Keratinocyte (primary cell): ENCODE results near the gene ANKRD60. TPM values are rescaled to one million over a fixed set of nuclear protein-coding genes. Genes with fewer than 3 reads are reported as not detected.

Experiments
- DNase-seq: peaks from one replicate; pipeline ENCODE4 v3.0.0-alpha.2; 2011; ENCODE audit warnings: low read depth, missing footprints, low spot score
- FAIRE-seq: peaks from 2 replicates; lab custom pipeline; 2011; peaks lifted over from hg19 to GRCh38; lab: Jason Lieb, UNC
- H2AFZ ChIP-seq: 2 replicates; pipeline ENCODE4 v1.6.0; 2012; ENCODE audit warnings: low read length, control low read depth, inconsistent platforms; ENCODE audit not compliant: control insufficient read depth
- H3K27ac ChIP-seq: 2 replicates; pipeline ENCODE4 v1.5.1; 2011; ENCODE audit warnings: low read length; ENCODE audit not compliant: control insufficient read depth, insufficient read depth
- H3K27me3 ChIP-seq: 3 replicates; pipeline ENCODE4 v1.6.0; 2011; ENCODE audit warnings: low read length; ENCODE audit not compliant: control insufficient read depth, insufficient read depth; ENCODE audit errors: extremely low read depth
- H3K36me3 ChIP-seq, 2 experiments: 2 replicates in 1 of 2; 3 replicates in 1 of 2; pipeline ENCODE4 v1.5.1; 2011; ENCODE audit warnings: low read length in 2 of 2, mild to moderate bottlenecking in 1 of 2; ENCODE audit not compliant: control insufficient read depth in 2 of 2, insufficient read depth in 2 of 2; ENCODE audit errors: extremely low read depth in 1 of 2
- H3K4me1 ChIP-seq: 3 replicates; pipeline ENCODE4 v1.5.1; 2011; ENCODE audit warnings: low read length; ENCODE audit not compliant: control insufficient read depth, insufficient read depth; ENCODE audit errors: extremely low read depth
- H3K4me2 ChIP-seq: 3 replicates; pipeline ENCODE4 v1.6.0; 2011; ENCODE audit warnings: low read depth, low read length; ENCODE audit not compliant: control insufficient read depth, insufficient read depth; ENCODE audit errors: extremely low read depth
- H3K4me3 ChIP-seq, 3 experiments: fragments of 200-600 bp in 1 of 3; sonication (generic) in 1 of 3; 2 replicates in 2 of 3; 3 replicates in 1 of 3; pipeline ENCODE4 v1.5.1; 2011 to 2016; ENCODE audit warnings: low read length in 3 of 3, mild to moderate bottlenecking in 3 of 3, control low read depth in 2 of 3, inconsistent platforms in 1 of 3, low read depth in 1 of 3, mixed read lengths in 1 of 3, mixed run types in 1 of 3, moderate library complexity in 1 of 3; ENCODE audit not compliant: control insufficient read depth in 2 of 3, insufficient read depth in 2 of 3; ENCODE audit errors: extremely low read depth in 1 of 3
- H3K79me2 ChIP-seq: 2 replicates; pipeline ENCODE4 v1.6.0; 2012; ENCODE audit warnings: low read length; ENCODE audit not compliant: control insufficient read depth, insufficient read depth
- H3K9ac ChIP-seq: 3 replicates; pipeline ENCODE4 v1.6.0; 2011; ENCODE audit warnings: low read length; ENCODE audit not compliant: control insufficient read depth, insufficient read depth; ENCODE audit errors: extremely low read depth
- H3K9me1 ChIP-seq: 3 replicates; pipeline ENCODE4 v1.6.0; 2011; ENCODE audit warnings: low read length; ENCODE audit not compliant: control insufficient read depth, insufficient read depth; ENCODE audit errors: extremely low read depth
- H3K9me3 ChIP-seq: 2 replicates; pipeline ENCODE4 v1.5.1; 2012; ENCODE audit warnings: low read depth, low read length; ENCODE audit not compliant: control insufficient read depth
- H4K20me1 ChIP-seq: 3 replicates; pipeline ENCODE4 v1.6.0; 2011; ENCODE audit warnings: low read length; ENCODE audit not compliant: control insufficient read depth, insufficient read depth; ENCODE audit errors: extremely low read depth
- EZH2 ChIP-seq: IDR thresholded peaks from one replicate; pipeline ENCODE4 v1.6.1; 2012; ENCODE audit warnings: inconsistent platforms, mild to moderate bottlenecking, low read length, moderate library complexity
- dilution Hi-C: fragments of 300-500 bp; cut with MboI; formaldehyde crosslinking; loops from one replicate; pipeline ENCODE4 v1.7.0; 2020; ENCODE audit warnings: low sequenced_read_pairs; ENCODE audit not compliant: extremely low pct_ligation_motif_present
- polyA plus RNA-seq, 5 experiments: library from polyadenylated mRNA; depleted of rRNA in 3 of 5; stranded (reverse) in 3 of 5; stranded (forward) in 1 of 5; unstranded in 1 of 5; fragments of >200 nt; gene quantifications; 1 replicate in 1 of 5; 2 replicates in 3 of 5; 3 replicates in 1 of 5; pipeline versions ENCODE4 v1.2.1 to v1.2.3, GENCODE V29; 2011 to 2012; ENCODE audit warnings: missing spikeins in 2 of 5, low read depth in 1 of 5, low replicate concordance in 1 of 5
- TF ChIP-seq, protein P1 (sequence below), 3 experiments: IDR thresholded peaks in 1 of 3; conservative IDR thresholded peaks in 1 of 3; optimal IDR thresholded peaks in 1 of 3; 2 replicates in 2 of 3; 3 replicates in 1 of 3; pipeline versions ENCODE3 to v1.5.1; 2011; ENCODE audit warnings: low read length in 3 of 3, mild to moderate bottlenecking in 3 of 3, moderate library complexity in 2 of 3, control low read depth in 1 of 3, inconsistent platforms in 1 of 3; ENCODE audit not compliant: insufficient read depth in 2 of 3; ENCODE audit errors: extremely low read depth in 1 of 3

ANKRD60 gene
- polyA plus RNA-seq, 1 donor (not counting 4 experiments of a cell fraction or from before 2014, with no cell fraction given), result not detected

DNA sequence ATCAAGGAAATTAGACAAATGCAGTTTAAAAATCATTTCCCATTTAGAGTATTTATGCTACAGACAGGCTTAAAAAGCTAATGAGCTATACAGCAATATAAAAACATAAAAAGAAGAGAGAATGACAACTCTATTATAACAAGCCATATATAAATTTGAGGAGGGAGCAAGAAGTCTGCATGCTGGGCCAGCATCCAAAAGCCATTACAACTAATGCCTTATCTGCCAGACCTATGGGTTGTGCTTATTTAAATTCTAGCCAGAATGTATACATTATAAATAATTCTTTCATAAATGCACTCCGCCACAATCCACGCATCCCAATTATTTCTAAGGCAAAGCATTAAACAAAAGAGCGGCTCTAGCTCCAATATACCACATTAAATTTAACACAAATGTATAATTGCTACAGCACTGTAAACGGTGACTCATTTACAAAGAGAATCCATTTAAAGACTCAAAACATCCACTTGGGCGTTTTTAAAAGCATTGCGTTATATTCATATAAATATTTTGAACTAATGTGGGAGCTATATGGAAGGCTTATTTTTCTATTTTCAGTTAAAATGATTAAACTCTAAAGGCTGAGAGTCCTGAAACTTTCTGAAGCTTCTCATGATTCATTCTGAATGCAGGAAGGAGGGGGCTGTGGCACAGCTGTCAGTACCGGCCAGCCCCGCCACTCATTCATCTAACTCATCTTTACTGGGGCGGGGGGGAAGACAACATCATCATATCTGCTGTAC is 43.3 kb upstream of the ANKRD60 start:
- Histone ChIP-seq H3K4me2 (no peak overlapping the region), H3K27ac (no peak overlapping the region), H4K20me1 (no peaks in the 10 kb centered on the region), H3K9ac (no peak overlapping the region), H3K9me3 (no peaks in the 10 kb centered on the region), H3K4me3 (no peak overlapping the region), H3K27me3 (no peaks in the 10 kb centered on the region), H3K79me2 (peaks cover 23% of the 10 kb centered on the region), H3K36me3 (peaks cover 9 to 14% of the 10 kb centered on the region in 2 experiments), H3K9me1 (no peaks in the 10 kb centered on the region), H3K4me1 (no peaks in the 10 kb centered on the region), H2AFZ (no peak overlapping the region)
- dilution Hi-C loops, result no loop called here
- FAIRE-seq, result no peak
- TF ChIP-seq, protein P1, sequence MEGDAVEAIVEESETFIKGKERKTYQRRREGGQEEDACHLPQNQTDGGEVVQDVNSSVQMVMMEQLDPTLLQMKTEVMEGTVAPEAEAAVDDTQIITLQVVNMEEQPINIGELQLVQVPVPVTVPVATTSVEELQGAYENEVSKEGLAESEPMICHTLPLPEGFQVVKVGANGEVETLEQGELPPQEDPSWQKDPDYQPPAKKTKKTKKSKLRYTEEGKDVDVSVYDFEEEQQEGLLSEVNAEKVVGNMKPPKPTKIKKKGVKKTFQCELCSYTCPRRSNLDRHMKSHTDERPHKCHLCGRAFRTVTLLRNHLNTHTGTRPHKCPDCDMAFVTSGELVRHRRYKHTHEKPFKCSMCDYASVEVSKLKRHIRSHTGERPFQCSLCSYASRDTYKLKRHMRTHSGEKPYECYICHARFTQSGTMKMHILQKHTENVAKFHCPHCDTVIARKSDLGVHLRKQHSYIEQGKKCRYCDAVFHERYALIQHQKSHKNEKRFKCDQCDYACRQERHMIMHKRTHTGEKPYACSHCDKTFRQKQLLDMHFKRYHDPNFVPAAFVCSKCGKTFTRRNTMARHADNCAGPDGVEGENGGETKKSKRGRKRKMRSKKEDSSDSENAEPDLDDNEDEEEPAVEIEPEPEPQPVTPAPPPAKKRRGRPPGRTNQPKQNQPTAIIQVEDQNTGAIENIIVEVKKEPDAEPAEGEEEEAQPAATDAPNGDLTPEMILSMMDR (optimal IDR thresholded peaks at IDR 0.05 in 1 of 3, IDR thresholded peaks at IDR 0.05 in 1 of 3, conservative IDR thresholded peaks at IDR 0.05 in 1 of 3; ENCODE audit: extremely low read depth in 1 of 3, insufficient read depth in 2 of 3, low read length in 3 of 3), result no peak
- TF ChIP-seq EZH2, result no peak
- DNase-seq, result no peak

DNA sequence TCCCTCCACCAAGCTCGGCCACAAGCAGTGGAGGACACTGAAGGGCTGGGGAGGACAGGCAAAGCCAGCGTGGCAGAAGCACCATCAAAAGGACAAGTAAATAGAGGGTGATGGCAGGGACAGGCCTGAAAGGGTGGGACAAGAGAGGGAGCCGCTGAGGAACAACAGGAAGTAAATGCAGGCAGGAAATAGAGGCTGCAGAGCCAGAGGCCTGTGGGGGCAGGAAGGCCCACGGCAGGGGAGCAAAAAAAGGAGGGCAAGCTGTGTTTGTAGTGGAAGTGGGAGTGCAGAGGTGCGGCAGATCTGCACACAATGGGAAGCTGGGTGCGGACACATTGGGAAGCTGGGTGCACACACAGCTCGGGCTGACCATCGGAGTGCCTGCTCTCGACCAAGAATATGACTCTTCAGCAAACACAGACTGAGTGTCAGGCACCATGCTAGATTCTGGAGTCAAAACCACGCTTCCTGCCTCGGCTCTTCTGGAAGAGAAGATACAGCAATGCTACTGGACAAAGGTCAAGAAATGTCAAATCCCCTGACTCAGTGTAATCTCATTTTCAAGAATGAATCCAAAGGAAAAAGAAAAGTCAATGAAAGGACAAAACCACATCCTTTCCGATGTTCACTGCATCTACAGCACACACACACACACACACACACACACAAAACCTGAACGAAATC is 40.6 kb upstream of the ANKRD60 start:
- TF ChIP-seq, protein P1 (optimal IDR thresholded peaks at IDR 0.05 in 1 of 3, IDR thresholded peaks at IDR 0.05 in 1 of 3, conservative IDR thresholded peaks at IDR 0.05 in 1 of 3; ENCODE audit: extremely low read depth in 1 of 3, insufficient read depth in 2 of 3, low read length in 3 of 3), result no peak
- TF ChIP-seq EZH2, result no peak
- H3K27ac ChIP-seq, result no peak overlapping the region
- peaks cover 16 to 22% of the 10 kb centered on the region in 2 experiments for H3K36me3 ChIP-seq
- no peaks in the 10 kb centered on the region for H3K9me3 ChIP-seq
- no peak overlapping the region for H3K4me2 ChIP-seq
- no peaks in the 10 kb centered on the region for H4K20me1 ChIP-seq
- no peak overlapping the region for H2AFZ ChIP-seq
- peaks cover 4% of the 10 kb centered on the region for H3K79me2 ChIP-seq
- H3K9ac ChIP-seq, result no peak overlapping the region
- no peak for DNase-seq
- no peak for FAIRE-seq
- H3K4me3 ChIP-seq, result no peak overlapping the region
- dilution Hi-C loops, result no loop called here
- H3K27me3 ChIP-seq, result no peaks in the 10 kb centered on the region
- no peaks in the 10 kb centered on the region for H3K4me1 ChIP-seq
- H3K9me1 ChIP-seq, result no peaks in the 10 kb centered on the region
